ENCODE measurements around the gene ASRGL1.

ASRGL1 gene

GRCh38 chr11:62419943-62420342 is 82.7 kb downstream of the ASRGL1 start:
- H3K36me3 ChIP-seq, result no peaks in the 10 kb centered on the region
- no peaks in the 10 kb centered on the region for H3K9me3 ChIP-seq
- H3K4me1 ChIP-seq (ENCODE audit: control insufficient read depth in 1 of 2, insufficient read depth in 1 of 2, low read depth in 1 of 2, low read length in 1 of 2), result no peaks in the 10 kb centered on the region
- no peak overlapping the region for H3K27ac ChIP-seq
- TF ChIP-seq, protein P1, sequence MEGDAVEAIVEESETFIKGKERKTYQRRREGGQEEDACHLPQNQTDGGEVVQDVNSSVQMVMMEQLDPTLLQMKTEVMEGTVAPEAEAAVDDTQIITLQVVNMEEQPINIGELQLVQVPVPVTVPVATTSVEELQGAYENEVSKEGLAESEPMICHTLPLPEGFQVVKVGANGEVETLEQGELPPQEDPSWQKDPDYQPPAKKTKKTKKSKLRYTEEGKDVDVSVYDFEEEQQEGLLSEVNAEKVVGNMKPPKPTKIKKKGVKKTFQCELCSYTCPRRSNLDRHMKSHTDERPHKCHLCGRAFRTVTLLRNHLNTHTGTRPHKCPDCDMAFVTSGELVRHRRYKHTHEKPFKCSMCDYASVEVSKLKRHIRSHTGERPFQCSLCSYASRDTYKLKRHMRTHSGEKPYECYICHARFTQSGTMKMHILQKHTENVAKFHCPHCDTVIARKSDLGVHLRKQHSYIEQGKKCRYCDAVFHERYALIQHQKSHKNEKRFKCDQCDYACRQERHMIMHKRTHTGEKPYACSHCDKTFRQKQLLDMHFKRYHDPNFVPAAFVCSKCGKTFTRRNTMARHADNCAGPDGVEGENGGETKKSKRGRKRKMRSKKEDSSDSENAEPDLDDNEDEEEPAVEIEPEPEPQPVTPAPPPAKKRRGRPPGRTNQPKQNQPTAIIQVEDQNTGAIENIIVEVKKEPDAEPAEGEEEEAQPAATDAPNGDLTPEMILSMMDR (IDR thresholded peaks at IDR 0.05), result no peak
- no peak overlapping the region for H3K4me3 ChIP-seq (ENCODE audit: low read depth in 1 of 2, low read length in 1 of 2)
- peaks cover 12% of the 10 kb centered on the region for H3K27me3 ChIP-seq

DNA sequence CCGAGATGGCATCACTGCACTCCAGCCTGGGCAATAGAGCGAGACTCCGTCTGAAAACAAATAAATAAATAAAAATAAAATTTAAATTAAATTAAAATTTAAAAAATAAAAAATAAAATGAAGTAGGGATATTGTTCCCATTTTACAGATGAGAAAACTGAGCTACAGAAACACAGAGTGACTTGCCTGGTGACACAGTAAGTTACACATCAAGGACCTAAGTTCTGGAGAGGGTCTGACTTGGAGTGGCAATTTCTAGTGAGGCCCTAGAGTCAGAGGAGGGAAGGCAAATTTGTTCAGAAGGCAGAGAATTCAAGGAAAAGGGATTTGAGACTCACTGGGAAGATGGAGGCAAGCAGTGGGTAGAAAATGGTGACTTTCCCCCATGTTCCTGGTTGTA is 83.6 kb downstream of the ASRGL1 start:
- no peaks in the 10 kb centered on the region for H3K36me3 ChIP-seq
- H3K27me3 ChIP-seq, result peaks cover 12% of the 10 kb centered on the region
- TF ChIP-seq, protein P1 (IDR thresholded peaks at IDR 0.05), result no peak
- H3K4me1 ChIP-seq (ENCODE audit: control insufficient read depth in 1 of 2, insufficient read depth in 1 of 2, low read depth in 1 of 2, low read length in 1 of 2), result no peaks in the 10 kb centered on the region
- H3K9me3 ChIP-seq, result no peaks in the 10 kb centered on the region
- no peak overlapping the region for H3K4me3 ChIP-seq (ENCODE audit: low read depth in 1 of 2, low read length in 1 of 2)
- no peak overlapping the region for H3K27ac ChIP-seq

GRCh38 chr11:62421996-62422395 is 84.7 kb downstream of the ASRGL1 start:
- H3K36me3 ChIP-seq, result no peaks in the 10 kb centered on the region
- H3K4me1 ChIP-seq (ENCODE audit: control insufficient read depth in 1 of 2, insufficient read depth in 1 of 2, low read depth in 1 of 2, low read length in 1 of 2), result peaks cover 7 to 9% of the 10 kb centered on the region in 2 experiments
- H3K4me3 ChIP-seq (ENCODE audit: low read depth in 1 of 2, low read length in 1 of 2), result no peak overlapping the region
- H3K9me3 ChIP-seq, result no peaks in the 10 kb centered on the region
- TF ChIP-seq, protein P1 (IDR thresholded peaks at IDR 0.05), result no peak
- peaks cover 12% of the 10 kb centered on the region for H3K27me3 ChIP-seq
- no peak overlapping the region for H3K27ac ChIP-seq

DNA sequence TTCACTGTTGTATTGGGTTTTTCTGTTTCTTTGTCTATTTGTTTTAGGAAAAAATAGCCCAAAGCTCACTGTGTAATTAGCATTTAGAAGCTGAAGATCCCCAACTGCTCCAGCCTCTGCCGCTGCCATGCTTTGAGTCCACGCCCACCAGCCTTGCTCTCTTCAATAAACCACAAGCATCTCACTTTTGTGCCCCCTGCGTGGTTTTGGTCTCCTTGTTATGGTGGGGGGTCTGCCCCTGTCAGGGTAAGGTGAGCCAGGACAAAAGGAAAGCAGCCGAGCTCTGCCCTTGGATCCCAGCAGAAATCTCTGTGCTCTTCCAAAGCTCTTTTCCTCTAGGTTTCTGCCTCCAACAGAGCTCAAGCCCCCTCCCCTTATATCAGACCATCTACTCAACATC is 85.8 kb downstream of the ASRGL1 start:
- Histone ChIP-seq H3K4me3 (ENCODE audit: low read depth in 1 of 2, low read length in 1 of 2) (no peak overlapping the region), H3K4me1 (ENCODE audit: control insufficient read depth in 1 of 2, insufficient read depth in 1 of 2, low read depth in 1 of 2, low read length in 1 of 2) (peaks cover 8 to 18% of the 10 kb centered on the region in 2 experiments), H3K27me3 (peaks cover 12% of the 10 kb centered on the region), H3K36me3 (no peaks in the 10 kb centered on the region), H3K27ac (no peak overlapping the region), H3K9me3 (no peaks in the 10 kb centered on the region)
- TF ChIP-seq, protein P1 (IDR thresholded peaks at IDR 0.05), result no peak

DNA sequence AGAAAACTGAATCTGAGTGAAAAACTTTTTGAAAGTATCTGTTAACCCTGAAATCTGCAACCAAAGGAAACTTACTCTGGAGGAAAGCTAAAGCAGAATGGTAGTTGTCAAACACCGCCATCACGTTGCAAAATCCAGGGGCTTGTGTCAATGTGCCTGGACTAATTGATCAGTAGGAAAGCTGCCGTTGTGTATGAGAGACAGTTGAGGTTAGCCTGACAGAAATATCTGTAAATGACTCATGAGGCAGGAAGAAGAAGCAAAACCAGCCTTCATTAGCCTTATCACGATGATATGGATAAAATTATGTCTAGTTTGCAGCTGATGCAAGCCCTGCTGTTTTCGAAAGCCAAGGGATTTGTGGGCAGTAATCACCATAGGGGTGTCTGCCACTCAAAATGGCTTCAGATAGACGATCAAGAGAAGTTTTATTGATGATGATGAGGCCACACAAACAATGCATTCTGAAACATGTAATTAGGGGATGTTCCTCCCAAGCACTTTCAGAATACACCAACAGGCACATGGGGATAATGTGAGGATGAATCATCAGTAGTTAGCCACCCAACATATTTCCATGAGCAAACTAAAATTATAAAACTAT is 90.5 kb downstream of the ASRGL1 start:
- Histone ChIP-seq H3K4me3 (ENCODE audit: low read depth in 1 of 2, low read length in 1 of 2) (no peak overlapping the region), H3K36me3 (no peaks in the 10 kb centered on the region), H3K27me3 (peaks cover 40% of the 10 kb centered on the region), H3K9me3 (no peaks in the 10 kb centered on the region), H3K4me1 (ENCODE audit: control insufficient read depth in 1 of 2, insufficient read depth in 1 of 2, low read depth in 1 of 2, low read length in 1 of 2) (peaks cover 13 to 31% of the 10 kb centered on the region in 2 experiments), H3K27ac (no peak overlapping the region)
- TF ChIP-seq, protein P1 (IDR thresholded peaks at IDR 0.05), result no peak
